Forelimb muscle (tissue), 1 donor: ENCODE data around the gene AMFR. TPM values are rescaled to one million over a fixed set of nuclear protein-coding genes. Genes with fewer than 3 reads are reported as not detected.

Source experiments
- DNase-seq: peaks from one replicate; pipeline ENCODE4 v3.0.0-alpha.2; 2013; ENCODE audit warnings: low read depth
- polyA plus RNA-seq: library from polyadenylated mRNA; unstranded; fragments of 120-200 nt; gene quantifications from one replicate; pipeline ENCODE4 v1.2.1, GENCODE V29; 2013; ENCODE audit not compliant: insufficient read length

Gene AMFR
- polyA plus RNA-seq, 1 donor: 46.3 TPM

- DNase-seq: no peak
Measured at GRCh38 chr16:56347166-56347565, 78.2 kb downstream of the AMFR start.

- no peak for DNase-seq
Measured at GRCh38 chr16:56346131-56346890, 79.0 kb downstream of the AMFR start.

- DNase-seq: no peak
Measured at GRCh38 chr16:56345406-56346050, 79.8 kb downstream of the AMFR start.

- no peak for DNase-seq
Measured at GRCh38 chr16:56344518-56345405, 80.6 kb downstream of the AMFR start.

- DNase-seq: no peak
Measured at GRCh38 chr16:56343661-56344517, 81.5 kb downstream of the AMFR start.

- DNase-seq: no peak
Measured at GRCh38 chr16:56341656-56342399, 83.5 kb downstream of the AMFR start.

GRCh38 chr16:56340864-56341365, 84.4 kb downstream of the AMFR start:
- no peak for DNase-seq

GRCh38 chr16:56340416-56340815, 84.9 kb downstream of the AMFR start:
- DNase-seq: no peak

- DNase-seq: no peak
Measured at GRCh38 chr16:56339431-56340195, 85.7 kb downstream of the AMFR start.

GRCh38 chr16:56338566-56339318, 86.6 kb downstream of the AMFR start:
- DNase-seq: no peak

- no peak for DNase-seq
Measured at GRCh38 chr16:56337858-56338325, 87.5 kb downstream of the AMFR start.

GRCh38 chr16:56337131-56337857, 88.1 kb downstream of the AMFR start:
- no peak for DNase-seq

- DNase-seq: no peak
Measured at GRCh38 chr16:56336711-56337110, 88.6 kb downstream of the AMFR start.

- DNase-seq: no peak
Measured at GRCh38 chr16:56336071-56336688, 89.2 kb downstream of the AMFR start.

- DNase-seq: no peak
Measured at GRCh38 chr16:56334761-56335160, 90.6 kb downstream of the AMFR start.

GRCh38 chr16:56332464-56333079, 92.8 kb downstream of the AMFR start:
- no peak for DNase-seq

GRCh38 chr16:56331915-56332314, 93.4 kb downstream of the AMFR start:
- no peak for DNase-seq
